ES-I3 (cell line): ENCODE results near the gene MED22.

Experiments
- H3K36me3 ChIP-seq: 2 replicates; pipeline ENCODE4 v1.6.1; 2013; ENCODE audit warnings: mild to moderate bottlenecking, low read length, control low read depth, moderate library complexity; ENCODE audit not compliant: insufficient read depth
- H3K4me1 ChIP-seq: 2 replicates; pipeline ENCODE4 v1.6.1; 2013; ENCODE audit warnings: mild to moderate bottlenecking, control low read depth, low read length; ENCODE audit not compliant: insufficient read depth
- H3K9ac ChIP-seq: 2 replicates; pipeline ENCODE4 v1.6.1; 2013; ENCODE audit warnings: low read depth, mild to moderate bottlenecking, low read length, moderate library complexity
- H3K9me3 ChIP-seq: 2 replicates; pipeline ENCODE4 v1.6.1; 2013; ENCODE audit warnings: mild to moderate bottlenecking, low read length, moderate library complexity; ENCODE audit not compliant: control insufficient read depth, insufficient read depth

MED22 gene

DNA sequence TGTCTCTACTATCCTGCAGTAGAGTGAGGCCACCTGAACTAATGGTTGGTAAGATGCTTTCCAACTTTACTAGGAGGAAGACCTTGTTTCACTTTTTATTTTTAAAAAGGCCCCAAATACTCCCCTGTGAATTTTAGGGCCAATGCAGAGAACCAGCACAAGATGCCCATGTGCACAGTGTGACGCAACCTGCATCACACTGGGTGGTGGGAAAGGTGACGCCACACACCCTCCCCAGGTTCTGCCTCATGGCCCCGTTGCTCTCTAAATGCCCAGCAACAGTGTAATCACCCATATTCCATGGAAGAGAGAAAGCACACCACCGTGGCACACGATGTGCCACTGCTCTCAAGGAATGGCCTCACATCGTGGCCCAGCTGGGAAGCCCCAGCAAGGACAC is 21.5 kb upstream of the MED22 start:
- Histone ChIP-seq H3K9me3 (no peaks in the 10 kb centered on the region), H3K36me3 (peaks cover 17% of the 10 kb centered on the region), H3K9ac (no peak overlapping the region), H3K4me1 (no peaks in the 10 kb centered on the region; the same call in 1 of the 2 replicates)

DNA sequence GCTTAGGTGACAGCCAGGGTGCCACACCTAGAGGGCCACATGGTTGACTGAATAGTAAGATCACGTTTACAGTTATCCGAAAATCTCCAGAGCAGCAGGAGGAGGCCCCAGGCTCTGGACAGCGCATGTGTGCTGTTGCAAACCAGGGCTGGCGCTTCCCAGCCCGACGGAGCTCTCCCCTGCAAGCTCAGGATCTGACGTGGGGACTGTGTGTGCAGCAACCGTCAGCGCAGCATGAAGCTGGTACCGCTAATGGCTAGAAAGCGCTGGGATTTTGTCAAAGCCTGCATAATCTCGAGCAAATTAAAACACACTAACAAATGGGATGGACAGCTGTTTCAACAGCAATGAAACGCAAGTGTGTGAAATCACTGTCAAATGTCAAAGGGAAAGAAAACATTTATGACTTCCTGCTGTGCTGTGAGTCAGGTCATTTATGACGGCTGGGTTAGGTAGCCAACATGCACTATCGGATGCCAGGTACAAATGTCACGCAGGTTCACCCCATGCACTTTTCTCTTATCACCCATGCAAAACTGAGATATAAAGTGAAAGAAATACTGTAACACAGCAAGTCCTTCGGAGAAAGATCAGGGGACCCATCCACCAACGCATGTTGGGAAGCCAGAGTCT is 20.4 kb upstream of the MED22 start:
- Histone ChIP-seq H3K4me1 (no peaks in the 10 kb centered on the region; the same call in 1 of the 2 replicates), H3K9ac (no peak overlapping the region), H3K36me3 (peaks cover 17% of the 10 kb centered on the region), H3K9me3 (no peaks in the 10 kb centered on the region)

DNA sequence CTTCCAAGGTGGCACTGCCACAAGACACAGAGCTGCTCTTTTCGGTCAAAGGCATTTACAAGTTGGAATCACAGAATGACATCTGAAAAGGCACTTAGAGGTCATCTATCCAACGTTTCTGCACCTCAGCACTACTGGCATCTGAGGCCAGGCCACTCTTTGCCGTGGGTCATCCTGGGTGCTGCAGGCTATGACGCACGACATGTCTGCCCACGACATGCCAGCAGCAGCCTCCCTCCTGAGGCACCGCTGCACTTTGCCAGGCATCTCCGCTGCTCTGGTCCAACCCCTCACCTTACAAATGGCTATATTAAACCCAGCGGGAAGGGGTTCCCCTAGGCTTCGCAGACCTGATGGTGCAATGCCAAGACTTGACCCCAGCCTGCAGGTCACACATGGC is 19.8 kb upstream of the MED22 start:
- Histone ChIP-seq H3K9me3 (no peaks in the 10 kb centered on the region), H3K4me1 (no peaks in the 10 kb centered on the region; the same call in 1 of the 2 replicates), H3K36me3 (peaks cover 17% of the 10 kb centered on the region), H3K9ac (no peak overlapping the region)

DNA sequence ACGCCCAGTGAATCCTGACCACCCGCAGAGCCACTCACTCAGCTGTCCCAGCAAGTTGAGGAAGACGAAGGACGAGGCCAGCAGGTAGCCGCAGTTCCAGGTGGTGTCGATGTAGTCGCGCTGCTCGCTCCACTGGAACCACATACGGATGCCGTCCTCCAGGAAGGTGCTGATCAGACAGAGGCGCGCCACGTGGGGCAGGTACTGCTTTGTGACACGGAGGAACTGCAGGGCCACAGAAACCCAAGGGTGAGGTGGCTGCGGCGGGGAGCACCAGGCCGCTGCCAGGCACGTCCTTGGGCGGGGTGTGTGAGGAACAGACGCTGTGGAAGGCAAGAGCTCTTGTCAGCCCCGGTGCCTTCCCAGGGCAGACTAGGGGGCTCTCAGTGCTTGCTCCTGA is 19.3 kb upstream of the MED22 start:
- Histone ChIP-seq H3K4me1 (no peaks in the 10 kb centered on the region; the same call in 1 of the 2 replicates), H3K36me3 (peaks cover 17% of the 10 kb centered on the region), H3K9ac (no peak overlapping the region), H3K9me3 (no peaks in the 10 kb centered on the region)

GRCh38 chr9:133366435-133366834 is 18.5 kb upstream of the MED22 start:
- no peaks in the 10 kb centered on the region for H3K9me3 ChIP-seq
- H3K9ac ChIP-seq, result no peak overlapping the region
- H3K36me3 ChIP-seq, result peaks cover 18% of the 10 kb centered on the region
- no peaks in the 10 kb centered on the region for H3K4me1 ChIP-seq

GRCh38 chr9:133362359-133363044 is 14.6 kb upstream of the MED22 start:
- Histone ChIP-seq H3K9ac (no peak overlapping the region), H3K9me3 (no peaks in the 10 kb centered on the region), H3K36me3 (peaks cover 19% of the 10 kb centered on the region), H3K4me1 (no peaks in the 10 kb centered on the region)

- Histone ChIP-seq H3K4me1 (no peaks in the 10 kb centered on the region), H3K36me3 (peaks cover 19% of the 10 kb centered on the region), H3K9me3 (no peaks in the 10 kb centered on the region), H3K9ac (no peak overlapping the region)
Measured at GRCh38 chr9:133361507-133362092, 13.7 kb upstream of the MED22 start.

DNA sequence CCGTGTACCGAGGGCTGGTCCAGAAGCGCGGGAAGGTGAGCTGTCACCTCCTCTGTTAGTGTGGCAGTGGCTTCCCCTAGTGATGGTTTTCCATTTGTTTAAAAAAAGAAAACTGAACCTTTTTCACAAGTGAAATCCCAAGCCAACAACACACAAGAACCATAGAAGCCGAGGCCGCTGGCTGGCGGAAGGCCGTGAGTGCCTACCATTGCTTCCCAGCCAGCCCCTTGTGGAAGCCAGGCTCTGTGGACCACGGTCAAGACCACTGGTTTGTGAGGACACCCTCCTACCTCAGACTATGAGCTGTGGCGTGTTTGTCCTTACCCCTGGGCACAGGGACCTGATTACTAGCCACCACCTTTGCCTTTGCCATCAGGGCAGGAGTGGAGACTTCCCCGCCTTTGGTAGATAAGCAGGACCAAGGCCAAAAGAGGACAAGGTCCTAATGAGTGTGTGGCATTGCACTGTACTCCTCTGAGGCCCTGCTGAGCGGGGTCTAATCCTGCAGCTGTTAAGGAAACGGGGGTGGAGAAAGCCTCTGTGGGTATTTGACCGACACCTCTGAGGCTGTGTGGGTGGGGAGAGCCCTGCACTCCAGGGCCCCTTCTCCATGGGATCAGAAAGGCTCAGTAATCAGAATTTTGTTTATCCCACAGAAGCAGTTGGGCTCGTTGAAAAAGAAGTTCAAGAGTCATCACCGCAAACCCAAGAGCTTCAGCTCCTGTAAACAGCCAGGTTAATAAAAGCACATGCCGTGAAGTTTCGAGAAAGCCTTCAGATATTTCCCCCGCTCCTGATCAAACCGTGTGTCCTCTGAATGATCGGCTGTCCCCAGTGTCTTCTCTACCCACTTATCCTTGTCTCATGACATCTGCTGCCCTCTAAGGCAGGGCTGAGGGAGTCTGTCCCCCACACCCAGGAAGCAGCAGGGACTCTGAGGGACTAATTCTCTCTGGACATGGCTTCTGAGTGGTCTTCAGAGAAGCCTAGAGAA is 12.8 kb upstream of the MED22 start:
- Histone ChIP-seq H3K9me3 (no peaks in the 10 kb centered on the region), H3K9ac (no peak overlapping the region), H3K36me3 (peaks cover 16% of the 10 kb centered on the region), H3K4me1 (no peaks in the 10 kb centered on the region)

DNA sequence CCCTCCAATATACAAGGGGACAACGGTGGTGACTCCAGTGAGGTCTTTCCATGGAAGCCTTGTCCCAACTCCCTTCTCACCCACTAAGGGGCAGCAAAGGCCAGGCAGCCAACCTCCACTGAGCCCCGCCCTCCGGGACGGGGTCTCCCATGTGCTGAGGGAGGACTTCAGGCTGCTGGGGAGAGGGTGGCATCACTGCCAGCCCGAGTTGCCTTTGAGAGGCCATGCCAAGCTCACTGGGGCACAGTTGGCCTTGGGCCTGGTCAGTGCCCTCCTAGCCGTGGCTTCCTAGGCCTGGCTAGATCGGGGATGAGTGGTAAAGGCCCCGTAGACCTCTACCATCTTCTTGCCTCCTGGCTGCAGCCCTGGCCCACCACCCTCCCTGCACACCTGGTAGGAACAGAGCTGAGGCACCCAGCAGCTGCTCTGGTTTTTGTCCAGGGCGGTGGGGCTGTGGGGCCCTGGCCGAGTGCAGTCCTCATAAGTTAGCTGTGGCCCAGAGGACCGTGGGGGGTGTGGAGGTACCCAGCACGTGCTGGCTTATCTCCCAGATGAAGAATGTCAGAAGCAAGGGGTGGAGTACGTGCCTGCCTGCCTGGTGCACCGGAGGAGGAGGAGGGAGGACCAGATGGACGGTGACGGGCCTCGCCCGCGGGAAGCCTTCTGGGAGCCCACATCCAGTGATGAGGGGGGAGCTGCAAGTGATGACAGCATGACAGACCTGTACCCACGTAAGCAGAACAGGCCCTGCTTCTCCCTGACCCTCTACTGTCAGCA is 11.7 kb upstream of the MED22 start:
- H3K9ac ChIP-seq, result no peak overlapping the region

GRCh38 chr9:133357656-133358055 is 9.7 kb upstream of the MED22 start:
- Histone ChIP-seq H3K36me3 (peaks cover 10% of the 10 kb centered on the region), H3K9me3 (no peaks in the 10 kb centered on the region), H3K4me1 (no peaks in the 10 kb centered on the region), H3K9ac (no peak overlapping the region)

More for the DNA sequence above, 11.7 kb upstream of the MED22 start:
- no peaks in the 10 kb centered on the region for H3K4me1 ChIP-seq
- H3K9me3 ChIP-seq, result no peaks in the 10 kb centered on the region
- peaks cover 10% of the 10 kb centered on the region for H3K36me3 ChIP-seq

- H3K9me3 ChIP-seq, result no peaks in the 10 kb centered on the region
- peak within 1 kb of the TSS; percentile 84 for H3K9ac ChIP-seq
- H3K36me3 ChIP-seq, result peaks cover 11% of the 10 kb centered on the region
- H3K4me1 ChIP-seq, result no peaks in the 10 kb centered on the region
Measured at GRCh38 chr9:133356391-133357091, 8.6 kb upstream of the MED22 start, which contains the start of the genes SURF1 and SURF2. SURF1 (minus strand) TSS chr9:133356487; CDS start chr9:133356453, 34 bp downstream. SURF2 (plus strand) TSS chr9:133356550; CDS start chr9:133356593, 43 bp downstream.

DNA sequence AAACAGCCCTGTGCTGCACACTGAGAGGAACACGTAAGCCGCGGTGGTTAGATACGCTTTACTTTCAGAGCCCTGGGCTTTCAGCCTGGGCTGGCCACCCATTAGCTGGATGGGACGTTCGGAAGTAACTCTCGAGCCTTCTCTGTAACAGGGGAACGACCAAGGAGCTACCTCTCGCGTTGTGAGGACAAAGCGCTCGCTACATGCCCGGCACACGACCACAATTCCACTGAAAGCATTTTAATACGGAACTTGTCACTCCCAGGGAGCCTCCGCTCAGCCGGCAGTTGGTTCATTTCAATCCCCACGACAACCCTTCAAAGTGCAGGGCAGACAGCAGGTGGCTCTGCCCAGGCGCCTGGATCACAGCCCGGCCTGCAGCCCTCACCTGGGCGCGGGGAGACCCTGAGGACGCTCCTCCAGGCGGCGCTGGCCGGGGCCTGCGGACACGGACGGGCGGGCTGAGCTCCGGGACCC is 8.0 kb upstream of the MED22 start:
- Histone ChIP-seq H3K36me3 (peaks cover 8% of the 10 kb centered on the region), H3K9me3 (no peaks in the 10 kb centered on the region), H3K4me1 (no peaks in the 10 kb centered on the region), H3K9ac (peak overlapping the region; percentile 84)

- Histone ChIP-seq H3K36me3 (peaks cover 20% of the 10 kb centered on the region), H3K9me3 (no peaks in the 10 kb centered on the region), H3K9ac (no peak overlapping the region), H3K4me1 (no peaks in the 10 kb centered on the region)
Measured at GRCh38 chr9:133354766-133355165, 6.8 kb upstream of the MED22 start.
